Heart left ventricle (tissue), 16 donors: ENCODE data around the gene GREM1. TPM values are rescaled to one million over a fixed set of nuclear protein-coding genes. Genes with fewer than 3 reads are reported as not detected.

Source experiments
- ATAC-seq, 4 donors: fragments of 200-7000 bp; cut with Tn5 transposase; one replicate each; pipeline ENCODE4 v1.9.1; 2020 to 2022; ENCODE audit warnings: moderate library complexity in 4 of 4, mild to moderate bottlenecking in 3 of 4, moderate number of reproducible peaks in 1 of 4
- DNase-seq, 5 donors: peaks; one replicate each; pipeline ENCODE4 v3.0.0-alpha.2; 2020
- H3K27ac ChIP-seq, 12 donors: fragments of 200-600 bp; sonication (generic) in 4 of 12; one replicate each; pipeline versions ENCODE4 v1.5.0 to v1.8.0; 2016 to 2022; ENCODE audit warnings: mild to moderate bottlenecking in 2 of 12
- H3K27me3 ChIP-seq, 9 donors: fragments of 200-600 bp; sonication (generic) in 2 of 9; one replicate each; pipeline versions ENCODE4 v1.5.1 to v1.8.0; 2016 to 2022; ENCODE audit warnings: mild to moderate bottlenecking in 3 of 9
- H3K36me3 ChIP-seq, 9 donors: fragments of 200-600 bp; sonication (generic) in 2 of 9; one replicate each; pipeline versions ENCODE4 v1.5.0 to v1.8.0; 2018 to 2022; ENCODE audit warnings: mild to moderate bottlenecking in 2 of 9
- H3K4me1 ChIP-seq, 12 donors: fragments of 200-600 bp; sonication (generic) in 4 of 12; one replicate each; pipeline versions ENCODE4 v1.5.0 to v1.8.0; 2016 to 2022; ENCODE audit warnings: mild to moderate bottlenecking in 3 of 12
- H3K4me3 ChIP-seq, 12 donors: fragments of 200-600 bp; sonication (generic) in 4 of 12; one replicate each; pipeline versions ENCODE4 v1.5.0 to v1.8.0; 2017 to 2022; ENCODE audit warnings: mild to moderate bottlenecking in 9 of 12, moderate library complexity in 4 of 12
- H3K9me3 ChIP-seq, 12 donors: fragments of 200-600 bp; sonication (generic) in 4 of 12; one replicate each; pipeline versions ENCODE4 v1.5.0 to v1.8.0; 2016 to 2022; ENCODE audit warnings: mild to moderate bottlenecking in 1 of 12
- CTCF ChIP-seq, 12 donors: fragments of 200-600 bp; sonication (generic) in 4 of 12; IDR thresholded peaks; one replicate each; pipeline versions ENCODE4 v1.5.0 to v1.8.0; 2018 to 2022; ENCODE audit warnings: antibody characterized with exemption in 12 of 12, mild to moderate bottlenecking in 5 of 12
- POLR2A ChIP-seq, 2 donors: fragments of 450-650 bp; IDR thresholded peaks; one replicate each; pipeline ENCODE4 v1.6.1; 2017; ENCODE audit warnings: antibody characterized with exemption in 2 of 2, mild to moderate bottlenecking in 2 of 2, moderate library complexity in 2 of 2
- WGBS, 4 donors: extraction: QIAGEN DNeasy Blood & Tissue Kit in 2 of 4; methylation state at CpG; one replicate each; pipeline versions ENCODE4 v1.1.5 to v1.1.7; 2013 to 2018; 5-methylcytosine and 5-hydroxymethylcytosine counted together
- intact Hi-C, 10 donors: fragments of 100-400 bp; cut with DNase I; formaldehyde crosslinking; loops; one replicate each; pipeline versions ENCODE4 v1.11.1 to v1.14.2; 2022
- polyA plus RNA-seq, 2 donors: library from polyadenylated mRNA; stranded (reverse); fragments of 200-250 nt; gene quantifications; one replicate each; pipeline ENCODE4 v1.2.3, GENCODE V29; 2013
- total RNA-seq, 9 donors: library from RNA; depleted of rRNA in 2 of 9; stranded (reverse); fragments of >200 nt in 2 of 9; fragmentation: NEBNext Ultra II Directional in 3 of 9; extraction: Animal tissue kit (Norgen Biotek cat#: 25700) in 3 of 9; gene quantifications; one replicate each; pipeline versions ENCODE4 v1.1.0 to v1.2.4, GENCODE V29; 2016 to 2023
- donor health status: ischemic (EF 13 %, LVEDD 7.1; RV severe dilation, severe dysfunction).
- donor health status: healthy with polysubstance abuse.
- donor health status: DM: no; HTN: yes; CAD: no.
- donor health status: DM: no; HTN: no; CAD: no.
- donor health status: ischemic (EF 25% LVEDD 6.9; RV normal size, moderate dysfunction).
- donor health status: ischemic (EF 25% LVEDD 5.7; RV mildly dilated, moderate dysfunction).
- donor health status: healthy.
- donor health status: DM: yes; HTN: yes; CAD: no.
- donor health status: ischemic (EF 35%, LVEDD 5.7; RV mildly dilated, moderate dysfunction).
- donor health status: nonischemic (EF 11% LVEDD 7.7; RV severe dilation, severe dysfunction).
- donor health status: DM: yes; HTN: yes; CAD: no.
- donor health status: PGD.
- donor health status: ischemic (EF 29% LVEDD 5.4; RV normal size, mild dysfunction).
- donor health status: nonischemic (EF 23%, LVEDD 6.1; RV moderate dilation, normal function).

The GREM1 gene
- total and polyA plus RNA-seq, 11 donors, result 0.04 to 2.3 (median 0.12) TPM; not detected in 6

- intact Hi-C loops, result loop anchor here in 1 of 10 donors (10.0 kb wide), 1 partner anchor 227 kb away; no protein-coding TSS in a partner anchor
- Histone ChIP-seq H3K4me1 (peaks cover 0 to 18% (median 0%) of the 10 kb centered on the region in 12 donors), H3K36me3 (no peaks in the 10 kb centered on the region), H3K27ac (no peak overlapping the region), H3K9me3 (no peaks in the 10 kb centered on the region), H3K27me3 (no peaks in the 10 kb centered on the region), H3K4me3 (no peak overlapping the region)
- TF ChIP-seq POLR2A (IDR thresholded peaks at IDR 0.05) (no peak), CTCF (IDR thresholded peaks at IDR 0.05) (no peak)
- DNase-seq (no peak), ATAC-seq (no peak)
- 50 to 66% (median 62%) methylated on average over 2 of the region's 2 CpGs for WGBS, 4 donors
Observed at GRCh38 chr15:32688151-32688639, 29.6 kb upstream of the GREM1 start.

GRCh38 chr15:32690941-32691688 lies 26.7 kb upstream of the GREM1 start:
- H3K27ac ChIP-seq, result no peak overlapping the region
- DNase-seq, result no peak
- no peaks in the 10 kb centered on the region for H3K9me3 ChIP-seq
- no peak for TF ChIP-seq POLR2A (IDR thresholded peaks at IDR 0.05)
- no peak for TF ChIP-seq CTCF (IDR thresholded peaks at IDR 0.05)
- H3K4me1 ChIP-seq, result no peaks in the 10 kb centered on the region
- H3K36me3 ChIP-seq, result no peaks in the 10 kb centered on the region
- no peak for ATAC-seq
- H3K27me3 ChIP-seq, result no peaks in the 10 kb centered on the region
- intact Hi-C loops, result loop anchor here in 1 of 10 donors (10.0 kb wide), 1 partner anchor 46 kb away; the partner anchor contains the start of gene SCG5
- WGBS, 4 donors, result 73 to 79% (median 77%) methylated on average over 8 of the region's 8 CpGs
- no peak overlapping the region for H3K4me3 ChIP-seq

- DNase-seq, result no peak
- intact Hi-C loops, result loop anchor here in 1 of 10 donors (10.0 kb wide), 1 partner anchor 47 kb away; the partner anchor contains the start of gene SCG5
Observed at GRCh38 chr15:32691689-32692038, 26.1 kb upstream of the GREM1 start.

More at GRCh38 chr15:32691689-32692038, 26.1 kb upstream of the GREM1 start:
- no peak for ATAC-seq
- H3K4me1 ChIP-seq, result no peaks in the 10 kb centered on the region
- H3K4me3 ChIP-seq, result no peak overlapping the region
- H3K9me3 ChIP-seq, result no peaks in the 10 kb centered on the region
- 84 to 89% (median 88%) methylated on average over 10 of the region's 10 CpGs for WGBS, 4 donors
- H3K36me3 ChIP-seq, result no peaks in the 10 kb centered on the region
- TF ChIP-seq CTCF (IDR thresholded peaks at IDR 0.05) (no peak), POLR2A (IDR thresholded peaks at IDR 0.05) (no peak)
- H3K27ac ChIP-seq, result no peak overlapping the region
- H3K27me3 ChIP-seq, result no peaks in the 10 kb centered on the region
